ENCODE data around the gene PTPRM.

DNA sequence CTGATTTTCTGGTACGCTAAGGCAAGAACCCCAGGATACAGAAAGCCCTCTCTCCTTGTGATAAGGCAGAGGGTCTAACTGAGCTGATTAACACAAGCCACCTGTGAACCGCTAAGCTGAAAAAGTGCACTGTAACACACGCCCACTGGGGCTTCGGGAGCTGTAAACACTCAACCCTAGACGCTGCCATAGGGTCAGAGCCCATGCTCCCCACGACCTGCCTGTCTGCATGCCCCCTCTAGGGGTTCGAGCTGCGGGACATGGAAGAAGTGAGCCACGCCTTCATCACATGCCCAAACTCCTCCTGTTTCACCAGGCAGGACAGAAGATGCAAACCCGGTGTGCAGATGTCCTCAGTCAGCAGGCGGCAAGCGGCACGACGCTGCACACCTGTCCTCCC is 868.3 kb downstream of the PTPRM start:
- TF ChIP-seq, protein P1, sequence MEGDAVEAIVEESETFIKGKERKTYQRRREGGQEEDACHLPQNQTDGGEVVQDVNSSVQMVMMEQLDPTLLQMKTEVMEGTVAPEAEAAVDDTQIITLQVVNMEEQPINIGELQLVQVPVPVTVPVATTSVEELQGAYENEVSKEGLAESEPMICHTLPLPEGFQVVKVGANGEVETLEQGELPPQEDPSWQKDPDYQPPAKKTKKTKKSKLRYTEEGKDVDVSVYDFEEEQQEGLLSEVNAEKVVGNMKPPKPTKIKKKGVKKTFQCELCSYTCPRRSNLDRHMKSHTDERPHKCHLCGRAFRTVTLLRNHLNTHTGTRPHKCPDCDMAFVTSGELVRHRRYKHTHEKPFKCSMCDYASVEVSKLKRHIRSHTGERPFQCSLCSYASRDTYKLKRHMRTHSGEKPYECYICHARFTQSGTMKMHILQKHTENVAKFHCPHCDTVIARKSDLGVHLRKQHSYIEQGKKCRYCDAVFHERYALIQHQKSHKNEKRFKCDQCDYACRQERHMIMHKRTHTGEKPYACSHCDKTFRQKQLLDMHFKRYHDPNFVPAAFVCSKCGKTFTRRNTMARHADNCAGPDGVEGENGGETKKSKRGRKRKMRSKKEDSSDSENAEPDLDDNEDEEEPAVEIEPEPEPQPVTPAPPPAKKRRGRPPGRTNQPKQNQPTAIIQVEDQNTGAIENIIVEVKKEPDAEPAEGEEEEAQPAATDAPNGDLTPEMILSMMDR (IDR thresholded peaks at IDR 0.05; ENCODE audit: insufficient read depth, low read length, poor library complexity, severe bottlenecking): no peak
- TF ChIP-seq EZH2phosphoT487 (conservative IDR thresholded peaks at IDR 0.05; ENCODE audit: low read length): no peak

Data from SU-DHL-6 (cell line).